Limb (tissue), 2 donors: ENCODE data around the gene TLR6.

Source experiments
- DNase-seq, 2 donors: peaks; one replicate each; pipeline ENCODE4 v3.0.0-alpha.2; 2016; ENCODE audit errors: extremely low spot score in 2 of 2

The TLR6 gene

DNA sequence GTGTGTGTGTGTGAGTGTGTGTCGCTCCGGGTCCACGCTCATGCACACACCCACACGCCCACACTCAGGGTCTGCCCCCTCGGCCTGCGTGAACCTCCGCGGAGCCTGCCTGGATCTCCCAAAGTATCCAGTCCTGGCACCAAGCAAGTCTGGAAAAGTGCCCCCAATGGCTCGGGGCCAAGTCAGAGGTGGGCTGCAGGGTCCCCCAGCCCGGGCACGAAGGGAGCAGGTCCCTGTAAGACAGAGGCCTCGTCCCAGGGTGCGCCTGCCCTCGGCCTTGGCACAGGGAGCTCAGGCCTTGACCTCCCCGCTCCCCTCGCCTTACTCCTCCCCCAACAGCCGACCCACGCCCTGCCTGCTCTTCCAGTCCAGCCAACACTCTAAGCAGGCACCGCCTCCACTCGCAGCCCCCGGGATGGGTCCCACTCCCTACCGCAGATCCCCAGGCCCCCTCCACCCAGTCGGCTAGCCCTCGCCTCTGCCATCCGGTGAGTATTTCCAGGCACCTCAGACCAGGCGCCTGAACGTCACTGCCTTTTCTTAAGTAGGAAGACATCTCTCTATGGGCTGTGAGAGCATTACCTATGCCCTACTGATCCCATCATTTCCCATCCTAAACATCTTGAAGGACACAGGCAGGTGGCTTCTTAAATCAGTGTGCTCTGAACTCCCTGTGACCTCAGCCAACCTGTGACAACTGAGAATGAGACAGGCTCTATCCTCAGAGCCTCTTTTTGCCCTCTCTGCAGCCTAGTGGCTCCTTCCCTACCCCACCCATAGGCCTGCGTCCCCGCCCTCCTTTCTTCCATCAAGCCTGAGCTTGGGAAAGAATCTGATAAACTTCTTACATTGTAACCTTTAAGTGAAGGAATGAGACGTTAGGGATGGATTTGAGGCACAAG is 11.7 kb upstream of the TLR6 start:
- DNase-seq, result peak in 1 of 2 donors; percentile 40

DNA sequence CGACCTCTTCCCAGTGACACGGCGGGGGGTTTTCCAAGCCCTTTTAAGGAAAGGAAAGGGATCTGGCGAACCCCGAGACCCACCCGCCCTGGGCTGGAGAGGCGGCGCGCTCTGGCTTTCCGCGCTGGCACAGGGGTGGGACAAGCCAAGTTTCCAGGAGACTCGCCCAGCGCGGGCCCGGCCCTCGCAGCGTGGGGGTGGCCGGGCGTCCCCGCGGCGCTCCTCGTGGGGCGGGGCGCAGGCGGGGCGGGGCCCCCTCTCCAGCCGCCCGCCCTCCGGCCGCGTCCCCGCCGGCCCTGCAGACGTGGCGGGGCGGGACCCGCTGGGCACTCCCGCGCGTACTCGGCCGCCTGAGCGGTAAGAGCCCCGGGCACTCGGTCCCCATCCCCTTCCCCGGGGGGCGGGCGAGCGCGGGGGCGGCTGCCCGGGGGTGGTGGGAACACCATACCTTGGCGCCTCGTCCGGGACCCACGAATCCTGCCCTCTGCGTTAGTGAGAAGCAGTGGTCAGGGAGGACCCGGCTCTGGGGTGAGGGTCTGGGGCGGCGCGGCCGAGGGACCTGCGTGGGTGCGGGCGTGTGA is 11.0 kb upstream of the TLR6 start, which contains the start of gene FAM114A1:
TSS of gene FAM114A1 (plus strand) at position 329 of the 581 bp plus-strand sequence. CDS start 10,273 bp downstream, outside the sequence.
- DNase-seq, result peak; percentile 86 to 87

DNA sequence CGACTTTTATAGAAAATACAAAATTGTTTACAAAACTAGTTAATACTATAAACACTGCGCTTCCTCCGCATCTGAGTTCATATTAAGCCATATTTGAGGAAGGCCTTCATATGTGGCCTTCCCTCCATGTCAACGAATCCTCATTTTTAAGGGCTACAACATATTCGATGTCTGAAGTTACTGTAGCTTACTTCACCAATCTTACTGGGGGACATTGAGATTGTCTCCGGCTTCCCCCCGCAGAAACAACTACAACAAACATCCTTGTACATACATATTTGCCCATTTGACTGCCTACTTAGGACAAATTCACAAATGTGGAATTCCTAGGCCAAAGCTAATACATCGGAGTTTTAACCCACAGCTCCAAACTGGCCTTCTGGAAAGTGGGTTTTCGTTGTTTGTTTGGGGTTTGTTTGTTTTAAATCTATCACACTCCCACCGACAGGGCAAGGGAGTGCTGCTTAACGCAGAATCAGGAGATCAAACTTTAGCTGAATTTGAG is 10.4 kb upstream of the TLR6 start:
- DNase-seq, result no peak

DNA sequence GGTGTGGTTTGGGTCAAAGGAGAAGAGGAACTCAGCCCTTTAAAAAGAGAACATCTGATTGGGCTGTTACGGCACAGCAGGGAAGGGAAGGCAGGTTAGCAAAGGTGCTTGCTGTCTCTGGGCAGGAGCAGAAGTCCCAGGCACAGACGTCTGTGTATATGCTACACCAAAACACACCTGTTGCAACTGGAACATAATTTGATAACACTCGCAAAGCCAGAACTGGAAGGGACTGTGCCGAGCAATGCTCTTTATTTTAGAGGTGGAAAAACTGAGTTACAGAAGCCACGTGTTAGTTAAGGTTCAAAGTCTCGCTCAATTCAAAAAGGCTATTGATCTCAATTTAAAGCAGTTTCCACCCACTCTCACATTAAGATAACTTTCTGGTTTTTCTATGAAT is 8.8 kb upstream of the TLR6 start:
- no peak for DNase-seq

DNA sequence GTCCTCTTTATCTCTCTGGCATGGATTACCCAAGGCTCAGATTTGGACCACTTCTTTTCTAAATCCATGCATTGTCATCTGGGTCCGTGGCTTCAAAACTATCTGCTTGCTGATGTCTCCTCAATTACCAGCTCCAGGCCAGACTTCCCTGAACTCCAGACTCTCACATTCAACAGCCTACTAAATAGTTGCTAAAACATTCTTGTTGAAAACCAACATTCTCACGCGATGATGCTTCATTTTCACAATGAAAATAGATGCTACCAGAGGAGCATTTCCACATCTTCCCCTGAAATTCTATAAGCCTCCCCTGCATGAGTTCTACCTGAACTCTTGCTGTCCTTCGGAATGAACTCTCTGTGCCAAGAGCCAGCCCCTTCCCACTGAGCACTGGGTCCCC is 5.2 kb upstream of the TLR6 start:
- DNase-seq, result no peak

DNA sequence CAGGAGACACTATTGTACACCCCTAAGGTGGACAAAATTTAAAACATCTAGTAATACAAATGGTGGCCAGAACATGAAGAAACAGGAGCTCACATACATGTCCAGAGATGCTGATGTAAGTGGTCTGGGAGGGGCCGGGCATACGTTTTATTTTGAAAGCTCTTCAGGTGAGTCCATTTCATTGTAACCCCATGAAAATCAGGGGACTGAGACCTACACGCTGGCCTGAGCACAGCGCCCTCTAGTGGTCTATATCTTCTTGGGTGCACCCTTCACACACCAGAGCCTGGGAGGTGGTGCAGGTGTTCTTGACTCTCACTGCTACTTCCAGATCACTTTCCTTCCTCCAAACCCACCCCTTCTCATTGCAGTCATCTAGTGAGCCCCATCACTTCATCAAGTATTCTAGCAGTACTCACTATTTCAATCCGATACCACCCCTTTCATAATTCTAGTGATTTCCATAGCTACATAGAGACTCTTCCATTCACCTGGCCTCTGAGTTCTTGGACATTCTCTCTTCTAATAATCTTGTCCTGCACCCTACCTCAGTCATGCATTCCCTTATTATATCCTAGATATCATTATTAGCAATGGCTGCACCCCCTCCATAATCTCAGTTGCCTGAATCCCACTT is 4.3 kb upstream of the TLR6 start:
- DNase-seq, result no peak

DNA sequence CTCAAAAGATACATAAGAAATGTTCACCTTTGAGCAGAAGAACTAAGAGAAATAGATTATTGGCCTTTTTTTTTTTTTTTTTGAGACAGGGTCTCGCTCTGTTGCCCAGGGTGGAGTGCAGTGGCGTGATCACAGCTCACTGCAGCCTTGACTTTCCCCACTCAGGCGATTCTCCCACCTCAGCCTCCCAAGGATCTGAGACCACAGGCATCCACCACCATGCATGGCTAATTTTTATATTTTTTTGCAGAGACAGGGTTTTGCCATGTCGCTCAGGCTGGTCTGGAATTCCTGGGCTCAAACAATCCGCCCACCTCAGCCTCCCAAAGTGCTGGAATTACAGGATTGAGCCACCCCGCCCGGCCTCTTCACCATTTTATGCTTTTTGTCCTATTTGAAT is 2.9 kb upstream of the TLR6 start:
- no peak for DNase-seq

DNA sequence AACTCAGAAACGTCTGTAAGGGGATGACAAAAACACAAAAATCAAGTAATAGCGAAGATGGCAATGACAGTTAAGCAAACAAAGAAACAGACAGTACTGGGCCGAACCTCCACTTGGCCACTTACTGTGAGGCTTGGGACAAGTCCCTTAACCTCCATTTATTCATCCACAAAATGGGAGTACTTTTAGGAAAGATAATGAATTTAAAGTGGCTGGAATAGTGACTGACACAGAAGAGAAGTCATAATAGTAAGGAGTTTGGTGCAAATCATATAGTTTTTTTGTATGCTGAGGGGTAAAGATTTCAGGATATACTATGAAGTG is 1.4 kb upstream of the TLR6 start:
- DNase-seq, result no peak

DNA sequence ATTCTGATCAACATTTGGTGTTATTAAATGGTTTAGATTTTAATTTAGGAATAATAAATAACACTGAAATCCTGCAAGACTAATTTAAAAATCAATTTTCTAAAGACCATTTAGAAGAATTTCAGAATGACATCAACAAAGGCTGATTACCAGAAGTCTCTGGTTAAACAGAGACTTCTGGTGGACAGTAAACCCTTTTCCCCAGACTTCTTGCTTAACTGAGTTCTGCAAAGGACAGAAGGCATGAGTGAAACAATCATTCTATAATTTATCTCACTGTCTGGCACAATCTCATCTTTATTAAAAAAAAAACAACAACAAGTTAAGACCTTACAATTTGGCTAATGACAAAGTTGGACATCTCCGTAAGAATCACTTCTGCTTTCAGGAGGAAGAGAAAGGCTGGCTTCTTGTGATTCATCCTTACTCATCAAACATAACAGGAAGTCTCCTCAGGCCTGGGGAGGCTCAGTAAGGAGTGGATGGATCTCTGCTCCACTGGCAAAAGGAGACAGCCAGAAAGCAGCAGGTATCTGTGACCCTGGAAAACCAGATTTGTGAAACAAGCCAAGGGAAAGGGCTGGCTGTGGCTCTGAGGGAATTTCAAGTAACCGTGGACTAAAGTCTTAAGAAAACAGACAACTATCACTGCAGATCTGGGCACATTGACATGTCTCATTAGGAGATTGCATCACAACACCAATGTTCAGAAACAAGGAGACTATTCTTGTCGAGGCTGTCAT is 908 bp upstream of the TLR6 start:
- DNase-seq, result no peak

DNA sequence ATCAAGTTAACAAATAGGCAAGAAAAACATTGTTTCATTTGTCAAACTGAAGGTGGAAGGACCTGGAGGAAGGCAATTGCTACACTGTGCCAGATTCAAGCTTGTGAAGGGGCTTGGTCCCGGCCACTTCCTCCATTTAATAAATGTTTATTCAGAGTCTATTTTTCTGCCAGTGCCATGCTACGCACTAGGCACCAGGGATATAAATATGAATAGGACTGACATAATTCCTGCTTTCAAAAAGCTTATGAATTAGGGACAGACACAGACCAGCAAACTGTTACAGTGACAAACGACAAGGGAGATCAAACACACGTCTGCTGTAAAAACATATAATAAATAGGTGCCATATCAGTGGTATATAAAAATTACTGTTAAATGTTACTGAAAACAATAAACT is 571 bp downstream of the TLR6 start:
- DNase-seq, result no peak

DNA sequence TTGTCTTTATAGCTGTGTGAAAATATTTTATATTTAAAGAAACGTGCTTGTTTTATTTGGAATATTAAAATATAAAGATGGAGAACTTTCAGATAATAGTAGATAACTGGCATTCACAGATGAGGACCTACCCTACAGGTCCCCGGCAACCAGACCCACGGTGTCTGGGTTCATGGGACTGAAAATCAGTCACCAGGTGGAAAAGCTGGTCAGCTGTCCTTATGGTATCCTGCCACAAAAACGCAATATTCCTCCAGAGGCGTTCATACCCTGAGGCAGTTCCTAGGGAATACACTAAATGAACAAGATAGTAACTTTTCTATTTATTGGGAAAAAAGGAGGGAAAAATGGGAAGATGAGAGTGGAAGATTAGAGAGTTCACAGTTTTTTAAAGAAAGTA is 1.2 kb downstream of the TLR6 start:
- DNase-seq, result no peak

DNA sequence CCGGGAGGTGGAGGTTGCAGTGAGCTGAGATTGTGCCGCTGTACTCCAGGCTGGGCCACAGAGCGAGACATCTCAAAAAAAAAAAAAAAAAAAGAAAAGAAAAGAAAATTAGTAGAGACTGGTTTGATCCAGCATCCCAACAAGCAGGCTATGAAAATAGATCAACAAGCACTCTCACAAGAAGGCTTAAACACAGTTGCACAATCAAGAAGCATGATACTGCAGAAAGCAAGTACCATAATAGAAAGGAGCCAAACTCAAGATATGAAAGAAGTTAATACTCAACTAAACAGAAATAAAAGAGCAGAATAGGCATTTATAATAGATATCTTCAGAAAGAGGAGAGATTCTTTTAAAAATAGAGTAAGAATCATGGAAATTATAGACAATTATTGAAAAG is 10.6 kb downstream of the TLR6 start:
- DNase-seq, result no peak

DNA sequence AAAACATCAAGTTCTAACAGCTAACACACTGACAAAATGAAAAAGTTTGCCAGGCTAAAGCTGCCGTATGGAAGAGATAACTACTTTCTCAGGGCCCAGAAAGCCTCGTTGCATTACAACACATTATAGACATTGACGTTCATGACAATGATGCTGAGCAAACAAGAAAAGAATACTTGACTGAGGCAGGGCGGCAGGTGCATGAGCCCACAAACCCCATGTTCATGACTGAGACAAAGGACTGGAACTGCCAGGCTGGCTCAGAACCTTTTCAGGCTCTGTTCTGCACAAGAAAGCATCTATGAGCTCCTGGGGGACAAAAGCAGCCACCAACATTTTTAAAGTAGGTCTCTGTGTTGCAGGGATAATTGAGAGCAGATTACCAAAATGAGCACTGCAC is 13.6 kb downstream of the TLR6 start:
- no peak for DNase-seq

DNA sequence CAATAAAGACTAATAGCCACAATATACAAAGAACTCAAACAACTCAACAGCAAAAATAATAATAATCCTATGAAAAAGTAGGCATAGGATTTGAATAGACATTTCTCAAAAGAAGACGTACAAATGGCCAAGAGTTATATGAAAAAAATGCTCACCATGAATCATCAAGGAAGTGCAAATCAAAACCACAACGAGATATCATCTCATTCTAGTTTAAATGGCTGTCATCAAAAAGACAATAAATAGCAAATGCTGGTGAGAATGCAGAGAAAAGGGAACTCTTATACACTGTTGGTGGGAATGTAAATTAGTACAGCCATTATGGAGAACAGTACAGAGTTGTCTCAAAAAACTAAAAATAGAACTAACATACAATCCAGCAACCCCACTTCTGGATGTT is 18.8 kb downstream of the TLR6 start:
- no peak for DNase-seq

DNA sequence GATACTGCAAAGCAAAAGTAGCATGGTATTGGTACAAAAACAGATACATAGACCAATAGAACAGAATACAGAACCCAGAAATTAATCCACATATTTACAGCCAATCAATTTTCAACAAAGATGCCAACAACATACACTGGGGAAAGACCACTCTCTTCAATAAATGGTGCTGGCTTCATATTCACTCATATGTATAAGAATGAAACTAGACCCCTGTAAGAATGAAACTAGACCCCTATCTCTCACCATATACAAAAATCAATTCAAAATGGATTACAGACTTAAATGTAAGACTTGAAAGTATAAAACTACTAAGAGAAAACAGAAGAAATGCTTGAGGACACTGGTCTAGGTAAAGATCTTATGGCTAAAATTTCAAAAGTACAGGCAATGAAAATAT is 19.3 kb downstream of the TLR6 start:
- no peak for DNase-seq

DNA sequence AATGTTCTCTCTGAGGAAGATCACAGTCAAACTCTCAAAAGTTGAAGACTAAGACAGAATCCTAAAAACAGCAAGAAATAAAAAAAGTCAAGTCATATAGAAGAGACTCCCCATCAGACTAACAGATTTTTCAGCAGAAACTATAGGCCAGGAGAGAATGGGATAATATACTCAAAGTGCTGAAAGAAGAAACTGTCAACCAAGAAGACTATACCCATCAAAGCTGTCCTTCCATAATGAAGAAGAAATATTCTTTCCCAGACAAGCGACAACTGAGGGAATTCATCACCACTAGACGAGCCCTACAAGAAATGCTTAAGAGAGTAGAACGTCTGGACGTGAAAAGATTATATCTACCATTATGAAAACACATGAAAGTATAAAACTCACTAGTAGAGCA is 22.0 kb downstream of the TLR6 start:
- DNase-seq, result no peak

DNA sequence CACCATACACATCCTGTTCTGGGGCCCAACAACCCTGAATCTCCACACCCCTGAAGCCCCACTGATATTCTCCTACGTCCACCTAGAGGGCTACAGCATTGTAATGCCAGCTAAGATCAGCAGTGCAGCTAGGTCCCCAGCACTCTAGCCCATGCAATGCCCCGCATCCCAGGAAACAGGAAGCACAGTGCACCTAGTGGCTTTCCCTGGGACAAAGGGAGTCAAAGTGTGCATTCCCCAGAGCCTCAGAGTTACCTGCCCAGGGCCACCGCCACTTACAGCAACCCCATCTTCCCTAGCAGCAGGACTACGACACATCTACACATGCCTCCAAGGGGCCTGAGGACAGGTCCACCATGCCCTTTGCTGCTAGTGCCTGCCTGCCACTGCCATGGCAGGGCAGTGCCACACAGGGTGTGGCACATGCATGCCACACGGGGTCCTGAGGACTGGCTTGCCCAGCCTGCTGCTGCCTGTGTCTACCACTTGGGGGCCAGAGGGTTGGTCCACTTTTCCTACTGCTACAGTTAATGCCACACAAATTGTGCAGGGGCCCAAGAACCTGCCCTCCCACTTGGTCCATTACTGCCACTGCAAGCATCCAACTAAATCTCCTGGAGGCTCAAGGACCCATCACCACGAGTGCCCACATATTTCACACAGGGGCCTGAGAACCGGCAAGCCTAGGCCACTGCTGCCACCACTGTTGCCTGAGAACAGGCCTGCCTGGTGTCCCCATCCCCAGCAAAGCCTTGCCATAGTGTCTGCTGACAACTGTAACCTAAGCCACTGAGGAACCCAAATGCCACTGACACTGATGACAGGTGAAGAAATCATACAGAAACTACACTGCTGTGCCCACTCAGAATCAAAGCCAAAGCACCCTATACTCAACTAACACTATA is 23.7 kb downstream of the TLR6 start:
- DNase-seq, result no peak

DNA sequence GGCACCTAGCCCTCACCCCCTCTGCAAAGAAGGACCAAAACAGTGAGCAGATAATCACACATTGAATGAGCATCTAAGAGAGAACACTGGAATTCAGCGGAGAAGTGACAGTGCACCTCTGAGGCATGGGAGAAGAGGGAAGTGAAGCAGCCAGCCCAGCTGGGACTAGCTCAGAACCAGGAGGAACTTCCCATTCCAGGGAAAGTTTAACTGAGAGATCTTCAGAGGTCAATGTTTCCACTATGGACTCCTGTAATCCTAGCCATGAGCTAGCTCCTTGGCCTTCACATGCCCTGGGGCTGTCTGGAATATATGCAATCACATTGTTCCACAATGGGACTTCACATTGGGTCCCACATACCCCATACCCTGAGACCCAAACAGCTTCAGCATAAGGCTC is 24.4 kb downstream of the TLR6 start:
- no peak for DNase-seq

DNA sequence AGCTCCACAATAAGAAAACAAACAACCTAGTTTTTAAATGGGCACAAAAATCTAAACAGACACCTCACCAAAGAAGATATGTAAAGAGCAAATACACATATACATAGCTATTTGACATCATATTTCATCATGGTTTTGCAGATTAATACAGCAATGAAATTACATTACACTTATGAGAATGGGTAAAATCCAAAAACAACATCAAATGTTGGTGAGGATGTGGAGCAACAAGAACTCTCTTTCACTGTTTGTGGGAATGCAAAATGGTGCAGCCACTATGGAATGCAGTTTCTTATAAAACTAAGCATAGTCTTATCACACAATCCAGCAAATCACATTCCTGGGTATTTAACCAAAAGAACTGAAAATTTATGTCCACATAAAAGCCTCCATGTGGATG is 25.0 kb downstream of the TLR6 start:
- no peak for DNase-seq

DNA sequence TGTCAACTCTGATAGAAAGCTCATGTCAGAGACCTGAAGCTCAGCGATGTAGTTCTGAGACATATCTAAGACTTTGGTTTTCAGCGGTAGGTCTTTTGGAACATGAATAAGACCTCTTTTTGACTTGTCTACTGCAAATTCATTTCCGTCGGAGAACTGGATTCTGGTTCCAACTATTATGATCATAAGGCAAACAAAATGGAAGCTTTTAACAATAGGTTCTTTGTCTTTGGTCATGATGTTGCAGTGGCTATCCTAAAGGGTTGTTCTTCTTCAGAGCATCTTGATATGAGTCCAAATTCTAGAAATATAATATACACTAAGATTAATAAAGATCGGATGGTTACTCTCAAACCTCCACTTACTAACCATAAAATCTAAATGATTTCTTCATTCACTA is 27.4 kb downstream of the TLR6 start:
- DNase-seq, result no peak

DNA sequence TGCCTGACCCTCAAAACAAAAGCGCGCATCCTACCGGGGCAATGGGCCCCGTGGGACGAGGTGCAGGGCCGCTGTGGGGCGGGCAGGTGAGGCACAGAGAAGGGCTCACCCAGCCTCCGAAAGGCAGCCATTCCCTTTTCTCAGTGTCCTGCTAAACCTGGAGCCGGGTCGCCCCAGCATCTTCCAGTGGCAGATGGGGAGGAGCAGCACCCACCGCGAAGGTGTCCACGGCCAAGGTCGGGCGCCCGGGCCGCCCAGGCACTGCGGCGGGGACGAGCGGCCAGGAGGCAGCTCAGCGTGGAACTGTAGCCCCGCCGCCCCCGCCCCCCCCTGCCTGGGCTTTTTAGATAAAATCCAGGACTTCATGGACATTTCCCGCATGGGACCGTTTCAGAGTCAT is 32.9 kb downstream of the TLR6 start:
- no peak for DNase-seq
